ENCODE results near the gene PTPRJ. TPM values are rescaled to one million over a fixed set of nuclear protein-coding genes. Genes with fewer than 3 reads are reported as not detected.
A peak's percentile ranks its signal among the peaks of the same experiment; 100 is the strongest.

PTPRJ gene
- total and polyA plus RNA-seq, 9 of the 15 experiments (the other 6 are each of a cell fraction or from before 2014, with no cell fraction given): 0.56 to 10.7 (median 4.8) TPM

DNA sequence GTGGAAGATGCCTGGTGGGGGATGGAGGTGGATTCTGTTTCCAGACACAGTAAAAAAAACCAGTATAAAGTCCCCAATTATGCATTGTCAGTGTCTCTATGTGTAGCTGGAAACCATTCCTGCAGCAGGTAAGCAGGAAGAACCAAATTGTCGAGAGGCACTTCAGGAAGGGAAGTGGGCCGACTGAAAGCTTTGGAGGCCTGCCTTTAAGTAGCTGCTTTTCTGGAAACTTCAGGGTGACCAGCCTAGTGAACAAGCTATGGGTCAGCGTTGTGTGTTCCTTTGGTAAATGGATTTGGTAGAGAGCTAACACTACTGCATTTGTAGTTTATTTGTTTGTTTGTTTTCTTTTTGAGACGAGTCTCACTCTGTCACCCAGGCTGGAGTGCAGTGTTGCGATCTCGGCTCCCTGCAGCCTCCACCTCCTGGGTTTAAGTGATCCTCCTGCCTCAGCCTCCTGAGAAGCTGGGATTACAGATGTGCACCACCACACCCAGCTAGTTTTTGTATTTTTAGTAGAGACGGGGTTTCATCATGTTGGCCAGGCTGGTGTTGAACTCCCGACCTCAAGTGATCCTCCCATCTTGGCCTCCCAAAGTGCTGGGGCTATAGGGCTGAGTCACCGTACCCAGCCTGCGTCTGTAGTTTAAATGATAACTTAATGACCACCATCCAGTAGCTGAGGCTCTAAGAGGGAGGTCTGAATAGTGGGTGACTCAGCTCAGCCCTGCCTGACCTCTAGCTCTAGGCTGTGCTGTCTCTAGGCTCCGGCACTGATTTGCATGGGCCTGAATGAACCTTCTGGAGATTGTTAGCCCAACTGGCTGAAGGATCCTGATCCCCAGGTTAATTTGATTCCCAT, 12.8 kb downstream of the PTPRJ start (continued):
- TF ChIP-seq PRDM10 (IDR thresholded peaks at IDR 0.05; ENCODE audit: partially characterized antibody) (no peak), ZBTB11 (CRISPR knock-in tag; IDR thresholded peaks at IDR 0.05) (no peak), IRF2 (CRISPR knock-in tag; IDR thresholded peaks at IDR 0.05) (no peak), MXI1 (IDR thresholded peaks at IDR 0.05; ENCODE audit: low read depth, low read length) (no peak), ATF7 (IDR thresholded peaks at IDR 0.05) (peak; percentile 75; the same call in 1 of the 2 replicates), ZNF780A (CRISPR knock-in tag; IDR thresholded peaks at IDR 0.05) (no peak), GTF2B (IDR thresholded peaks at IDR 0.05; ENCODE audit: extremely low read depth, insufficient read length) (no peak), BRD9 (IDR thresholded peaks at IDR 0.05; ENCODE audit: low read depth, partially characterized antibody) (peak; percentile 44), ARID1B (IDR thresholded peaks at IDR 0.05) (peak; percentile 93)
- TF ChIP-seq, protein P1, sequence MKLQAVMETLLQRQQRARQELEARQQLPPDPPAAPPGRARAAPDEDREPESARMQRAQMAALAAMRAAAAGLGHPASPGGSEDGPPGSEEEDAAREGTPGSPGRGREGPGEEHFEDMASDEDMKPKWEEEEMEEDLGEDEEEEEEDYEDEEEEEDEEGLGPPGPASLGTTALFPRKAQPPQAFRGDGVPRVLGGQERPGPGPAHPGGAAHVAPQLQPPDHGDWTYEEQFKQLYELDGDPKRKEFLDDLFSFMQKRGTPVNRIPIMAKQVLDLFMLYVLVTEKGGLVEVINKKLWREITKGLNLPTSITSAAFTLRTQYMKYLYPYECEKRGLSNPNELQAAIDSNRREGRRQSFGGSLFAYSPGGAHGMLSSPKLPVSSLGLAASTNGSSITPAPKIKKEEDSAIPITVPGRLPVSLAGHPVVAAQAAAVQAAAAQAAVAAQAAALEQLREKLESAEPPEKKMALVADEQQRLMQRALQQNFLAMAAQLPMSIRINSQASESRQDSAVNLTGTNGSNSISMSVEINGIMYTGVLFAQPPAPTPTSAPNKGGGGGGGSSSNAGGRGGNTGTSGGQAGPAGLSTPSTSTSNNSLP (IDR thresholded peaks at IDR 0.05; ENCODE audit: borderline replicate concordance, low read depth, low read length): no peak
- TF ChIP-seq, protein P2, sequence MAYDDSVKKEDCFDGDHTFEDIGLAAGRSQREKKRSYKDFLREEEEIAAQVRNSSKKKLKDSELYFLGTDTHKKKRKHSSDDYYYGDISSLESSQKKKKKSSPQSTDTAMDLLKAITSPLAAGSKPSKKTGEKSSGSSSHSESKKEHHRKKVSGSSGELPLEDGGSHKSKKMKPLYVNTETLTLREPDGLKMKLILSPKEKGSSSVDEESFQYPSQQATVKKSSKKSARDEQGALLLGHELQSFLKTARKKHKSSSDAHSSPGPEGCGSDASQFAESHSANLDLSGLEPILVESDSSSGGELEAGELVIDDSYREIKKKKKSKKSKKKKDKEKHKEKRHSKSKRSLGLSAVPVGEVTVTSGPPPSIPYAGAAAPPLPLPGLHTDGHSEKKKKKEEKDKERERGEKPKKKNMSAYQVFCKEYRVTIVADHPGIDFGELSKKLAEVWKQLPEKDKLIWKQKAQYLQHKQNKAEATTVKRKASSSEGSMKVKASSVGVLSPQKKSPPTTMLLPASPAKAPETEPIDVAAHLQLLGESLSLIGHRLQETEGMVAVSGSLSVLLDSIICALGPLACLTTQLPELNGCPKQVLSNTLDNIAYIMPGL (CRISPR knock-in tag; IDR thresholded peaks at IDR 0.05): no peak
- TF ChIP-seq, protein P3, sequence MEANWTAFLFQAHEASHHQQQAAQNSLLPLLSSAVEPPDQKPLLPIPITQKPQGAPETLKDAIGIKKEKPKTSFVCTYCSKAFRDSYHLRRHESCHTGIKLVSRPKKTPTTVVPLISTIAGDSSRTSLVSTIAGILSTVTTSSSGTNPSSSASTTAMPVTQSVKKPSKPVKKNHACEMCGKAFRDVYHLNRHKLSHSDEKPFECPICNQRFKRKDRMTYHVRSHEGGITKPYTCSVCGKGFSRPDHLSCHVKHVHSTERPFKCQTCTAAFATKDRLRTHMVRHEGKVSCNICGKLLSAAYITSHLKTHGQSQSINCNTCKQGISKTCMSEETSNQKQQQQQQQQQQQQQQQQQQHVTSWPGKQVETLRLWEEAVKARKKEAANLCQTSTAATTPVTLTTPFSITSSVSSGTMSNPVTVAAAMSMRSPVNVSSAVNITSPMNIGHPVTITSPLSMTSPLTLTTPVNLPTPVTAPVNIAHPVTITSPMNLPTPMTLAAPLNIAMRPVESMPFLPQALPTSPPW (CRISPR knock-in tag; IDR thresholded peaks at IDR 0.05): peak; percentile 42; the same call in 1 of the 2 replicates

Data from K562 (cell line).